ENCODE results near the gene SRC. TPM values are rescaled to one million over a fixed set of nuclear protein-coding genes. Genes with fewer than 3 reads are reported as not detected.
A peak's percentile ranks its signal among the peaks of the same experiment; 100 is the strongest.

The SRC gene
- total RNA-seq, 5 donors from 2014 or later (not counting 1 experiment from before 2014, with no cell fraction given) = 1.4 to 4.5 (median 2.0) TPM

GRCh38 chr20:37317316-37317715 lies 28.6 kb upstream of the SRC start:
- no peaks in the 10 kb centered on the region for H3K9me3 Mint-ChIP-seq
- H3K27ac ChIP-seq (ENCODE audit: low read length) = no peak overlapping the region

GRCh38 chr20:37317994-37318640 lies 27.8 kb upstream of the SRC start:
- Histone ChIP-seq H3K27me3 (replicated peaks in 1 of 2; ENCODE audit: control insufficient read depth in 2 of 2, extremely low read depth in 1 of 2, insufficient read depth in 2 of 2, low read length in 1 of 2) (no peaks in the 10 kb centered on the region), H3K4me1 (ENCODE audit: control insufficient read depth in 1 of 2, extremely low read depth in 1 of 2, insufficient read depth in 2 of 2, low read length in 2 of 2) (peaks cover 0 to 16% of the 10 kb centered on the region in 2 experiments), H3K4me3 (ENCODE audit: control insufficient read depth in 1 of 2, extremely low read depth in 1 of 2, low read length in 1 of 2) (no peak overlapping the region), H3K9me3 (no peaks in the 10 kb centered on the region), H3K36me3 (ENCODE audit: control insufficient read depth in 2 of 2, extremely low read depth in 1 of 2, insufficient read depth in 1 of 2, low read length in 1 of 2) (peaks cover 7 to 16% of the 10 kb centered on the region in 2 donors), H3K27ac (ENCODE audit: low read length) (no peak overlapping the region)
- peaks cover 7% of the 10 kb centered on the region for H3K36me3 Mint-ChIP-seq
- ATAC-seq (replicated peaks in 1 of 4) (no peak), DNase-seq (no peak)
- CTCF ChIA-PET = no interaction called here
- peak overlapping the region in 1 of 2 donors; percentile 46 for H3K27ac Mint-ChIP-seq
- no peak overlapping the region for H3K4me3 Mint-ChIP-seq
- peaks cover 26 to 39% (median 39%) of the 10 kb centered on the region in 3 donors for H3K4me1 Mint-ChIP-seq
- WGBS (ENCODE audit: insufficient coverage) = 76% methylated on average over 8 of the region's 9 CpGs
- POLR2A ChIA-PET = no interaction called here
- no peaks in the 10 kb centered on the region for H3K27me3 Mint-ChIP-seq
- no peaks in the 10 kb centered on the region for H3K9me3 Mint-ChIP-seq

More at GRCh38 chr20:37317316-37317715, 28.6 kb upstream of the SRC start:
- Histone ChIP-seq H3K9me3 (no peaks in the 10 kb centered on the region), H3K4me3 (ENCODE audit: control insufficient read depth in 1 of 2, extremely low read depth in 1 of 2, low read length in 1 of 2) (no peak overlapping the region), H3K4me1 (ENCODE audit: control insufficient read depth in 1 of 2, extremely low read depth in 1 of 2, insufficient read depth in 2 of 2, low read length in 2 of 2) (peaks cover 0 to 16% of the 10 kb centered on the region in 2 experiments), H3K36me3 (ENCODE audit: control insufficient read depth in 2 of 2, extremely low read depth in 1 of 2, insufficient read depth in 1 of 2, low read length in 1 of 2) (peaks cover 7 to 21% of the 10 kb centered on the region in 2 donors), H3K27me3 (replicated peaks in 1 of 2; ENCODE audit: control insufficient read depth in 2 of 2, extremely low read depth in 1 of 2, insufficient read depth in 2 of 2, low read length in 1 of 2) (no peaks in the 10 kb centered on the region)
- Mint-ChIP-seq H3K27ac (peak overlapping the region; percentile 0 to 68), H3K4me1 (peaks cover 28 to 42% (median 41%) of the 10 kb centered on the region in 3 donors), H3K4me3 (no peak overlapping the region), H3K27me3 (no peaks in the 10 kb centered on the region), H3K36me3 (peaks cover 10% of the 10 kb centered on the region)
- DNase-seq (no peak), ATAC-seq (replicated peaks in 1 of 4) (no peak)
- WGBS (ENCODE audit: insufficient coverage) = 94% methylated on average over 6 of the region's 6 CpGs
- ChIA-PET CTCF (no interaction called here), POLR2A (no interaction called here)

- peaks cover 0 to 16% of the 10 kb centered on the region in 2 experiments for H3K4me1 ChIP-seq (ENCODE audit: control insufficient read depth in 1 of 2, extremely low read depth in 1 of 2, insufficient read depth in 2 of 2, low read length in 2 of 2)
- peaks cover 7 to 16% of the 10 kb centered on the region in 2 donors for H3K36me3 ChIP-seq (ENCODE audit: control insufficient read depth in 2 of 2, extremely low read depth in 1 of 2, insufficient read depth in 1 of 2, low read length in 1 of 2)
- no peaks in the 10 kb centered on the region for H3K9me3 ChIP-seq
- Mint-ChIP-seq H3K36me3 (peaks cover 4% of the 10 kb centered on the region), H3K4me3 (no peak overlapping the region), H3K27ac (no peak overlapping the region), H3K4me1 (peaks cover 21 to 32% (median 31%) of the 10 kb centered on the region in 3 donors), H3K9me3 (no peaks in the 10 kb centered on the region), H3K27me3 (no peaks in the 10 kb centered on the region)
- ATAC-seq (replicated peaks in 1 of 4) = no peak
- no peak overlapping the region for H3K4me3 ChIP-seq (ENCODE audit: control insufficient read depth in 1 of 2, extremely low read depth in 1 of 2, low read length in 1 of 2)
- ChIA-PET POLR2A (no interaction called here), CTCF (no interaction called here)
- WGBS (ENCODE audit: insufficient coverage) = 95% methylated on average over 7 of the region's 8 CpGs
- DNase-seq = no peak
- no peak overlapping the region for H3K27ac ChIP-seq (ENCODE audit: low read length)
- H3K27me3 ChIP-seq (replicated peaks in 1 of 2; ENCODE audit: control insufficient read depth in 2 of 2, extremely low read depth in 1 of 2, insufficient read depth in 2 of 2, low read length in 1 of 2) = no peaks in the 10 kb centered on the region
These were observed 26.7 kb upstream of the SRC start for GRCh38 chr20:37319151-37319671.

- ATAC-seq (replicated peaks in 1 of 4) = no peak
- Histone ChIP-seq H3K4me3 (ENCODE audit: control insufficient read depth in 1 of 2, extremely low read depth in 1 of 2, low read length in 1 of 2) (no peak overlapping the region), H3K27me3 (replicated peaks in 1 of 2; ENCODE audit: control insufficient read depth in 2 of 2, extremely low read depth in 1 of 2, insufficient read depth in 2 of 2, low read length in 1 of 2) (no peaks in the 10 kb centered on the region), H3K27ac (ENCODE audit: low read length) (no peak overlapping the region), H3K9me3 (no peaks in the 10 kb centered on the region), H3K4me1 (ENCODE audit: control insufficient read depth in 1 of 2, extremely low read depth in 1 of 2, insufficient read depth in 2 of 2, low read length in 2 of 2) (no peaks in the 10 kb centered on the region), H3K36me3 (ENCODE audit: control insufficient read depth in 2 of 2, extremely low read depth in 1 of 2, insufficient read depth in 1 of 2, low read length in 1 of 2) (no peaks in the 10 kb centered on the region)
- Mint-ChIP-seq H3K4me1 (no peaks in the 10 kb centered on the region), H3K4me3 (no peak overlapping the region), H3K27me3 (no peaks in the 10 kb centered on the region), H3K27ac (no peak overlapping the region), H3K36me3 (no peaks in the 10 kb centered on the region), H3K9me3 (no peaks in the 10 kb centered on the region)
- DNase-seq = no peak
- WGBS (ENCODE audit: insufficient coverage) = 100% methylated on average over 1 of the region's 2 CpGs
- ChIA-PET CTCF (no interaction called here), POLR2A (no interaction called here)
These were observed 22.0 kb upstream of the SRC start for GRCh38 chr20:37323985-37324384.

DNA sequence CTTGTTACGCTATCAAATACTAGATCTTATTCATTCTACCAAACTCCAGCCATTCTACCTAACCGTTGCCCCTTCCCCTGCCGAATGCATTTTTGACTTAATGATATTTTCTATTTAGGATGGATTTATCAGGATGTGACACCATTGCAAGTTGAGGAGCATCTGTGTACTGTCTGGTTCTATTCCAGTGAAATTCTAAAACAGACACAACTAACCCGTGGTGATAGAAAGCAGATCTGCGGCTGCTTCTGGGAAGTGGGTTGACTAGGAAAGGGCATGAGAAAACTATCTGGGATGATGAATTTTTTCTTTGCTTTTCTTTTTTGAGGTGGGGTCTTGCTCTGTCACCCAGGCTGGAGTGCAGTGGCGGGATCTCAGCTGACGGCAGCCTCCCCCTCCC lies 20.7 kb upstream of the SRC start:
- ATAC-seq (replicated peaks in 1 of 4) (no peak), DNase-seq (no peak)
- no peak overlapping the region for H3K4me3 ChIP-seq (ENCODE audit: control insufficient read depth in 1 of 2, extremely low read depth in 1 of 2, low read length in 1 of 2)
- no peaks in the 10 kb centered on the region for H3K36me3 ChIP-seq (ENCODE audit: control insufficient read depth in 2 of 2, extremely low read depth in 1 of 2, insufficient read depth in 1 of 2, low read length in 1 of 2)
- Mint-ChIP-seq H3K4me3 (no peak overlapping the region), H3K4me1 (no peaks in the 10 kb centered on the region), H3K27ac (no peak overlapping the region), H3K9me3 (no peaks in the 10 kb centered on the region), H3K36me3 (no peaks in the 10 kb centered on the region), H3K27me3 (no peaks in the 10 kb centered on the region)
- no peaks in the 10 kb centered on the region for H3K4me1 ChIP-seq (ENCODE audit: control insufficient read depth in 1 of 2, extremely low read depth in 1 of 2, insufficient read depth in 2 of 2, low read length in 2 of 2)
- no peaks in the 10 kb centered on the region for H3K9me3 ChIP-seq
- WGBS (ENCODE audit: insufficient coverage) = no CpG with 5 or more reads among the region's 7 CpGs
- H3K27me3 ChIP-seq (replicated peaks in 1 of 2; ENCODE audit: control insufficient read depth in 2 of 2, extremely low read depth in 1 of 2, insufficient read depth in 2 of 2, low read length in 1 of 2) = no peaks in the 10 kb centered on the region
- POLR2A ChIA-PET = no interaction called here
- CTCF ChIA-PET = no interaction called here
- H3K27ac ChIP-seq (ENCODE audit: low read length) = no peak overlapping the region

DNA sequence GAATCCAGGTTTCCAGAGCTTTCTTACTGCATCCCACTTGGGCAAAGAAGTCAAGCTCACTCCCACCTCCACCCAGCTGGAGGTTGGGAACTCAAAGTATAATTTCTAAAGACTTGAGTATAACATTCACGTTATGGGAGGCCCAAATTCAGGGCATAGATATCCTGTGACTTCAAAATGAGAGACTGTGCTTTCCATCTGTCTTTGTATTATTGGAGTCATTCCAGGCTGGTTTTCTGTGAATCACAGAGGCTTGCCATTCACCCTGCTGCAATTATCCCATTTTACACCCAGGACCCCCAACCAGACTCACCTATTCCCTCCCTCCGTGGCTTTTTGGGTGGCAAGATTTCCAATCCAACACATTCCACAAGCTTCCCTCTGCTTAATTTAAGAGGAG lies 19.3 kb upstream of the SRC start:
- H3K9me3 Mint-ChIP-seq = no peaks in the 10 kb centered on the region
- no peaks in the 10 kb centered on the region for H3K27me3 ChIP-seq (replicated peaks in 1 of 2; ENCODE audit: control insufficient read depth in 2 of 2, extremely low read depth in 1 of 2, insufficient read depth in 2 of 2, low read length in 1 of 2)
- no peak overlapping the region for H3K4me3 Mint-ChIP-seq
- no peaks in the 10 kb centered on the region for H3K9me3 ChIP-seq
- 88% methylated on average over 2 of the region's 2 CpGs for WGBS (ENCODE audit: insufficient coverage)
- H3K27ac ChIP-seq (ENCODE audit: low read length) = no peak overlapping the region
- no peaks in the 10 kb centered on the region for H3K4me1 Mint-ChIP-seq
- ChIA-PET CTCF (no interaction called here), POLR2A (interaction anchor here in 1 of 2 donors (0.7 kb wide), 1 partner anchor 79 kb away, joined by 3 read pairs; no protein-coding TSS in a partner anchor)
- no peaks in the 10 kb centered on the region for H3K36me3 Mint-ChIP-seq
- H3K4me3 ChIP-seq (ENCODE audit: control insufficient read depth in 1 of 2, extremely low read depth in 1 of 2, low read length in 1 of 2) = no peak overlapping the region
- no peak for ATAC-seq (replicated peaks in 1 of 4)
- no peak for DNase-seq
- no peaks in the 10 kb centered on the region for H3K36me3 ChIP-seq (ENCODE audit: control insufficient read depth in 2 of 2, extremely low read depth in 1 of 2, insufficient read depth in 1 of 2, low read length in 1 of 2)
- H3K27ac Mint-ChIP-seq = no peak overlapping the region
- no peaks in the 10 kb centered on the region for H3K27me3 Mint-ChIP-seq
- no peaks in the 10 kb centered on the region for H3K4me1 ChIP-seq (ENCODE audit: control insufficient read depth in 1 of 2, extremely low read depth in 1 of 2, insufficient read depth in 2 of 2, low read length in 2 of 2)
